ENCODE measurements around the gene KEAP1. TPM values are rescaled to one million over a fixed set of nuclear protein-coding genes. Genes with fewer than 3 reads are reported as not detected.
A peak's percentile ranks its signal among the peaks of the same experiment; 100 is the strongest.

Gene KEAP1
- polyA plus RNA-seq, 3 donors from 2014 or later = 49.2 to 86.9 (median 71.6) TPM

DNA sequence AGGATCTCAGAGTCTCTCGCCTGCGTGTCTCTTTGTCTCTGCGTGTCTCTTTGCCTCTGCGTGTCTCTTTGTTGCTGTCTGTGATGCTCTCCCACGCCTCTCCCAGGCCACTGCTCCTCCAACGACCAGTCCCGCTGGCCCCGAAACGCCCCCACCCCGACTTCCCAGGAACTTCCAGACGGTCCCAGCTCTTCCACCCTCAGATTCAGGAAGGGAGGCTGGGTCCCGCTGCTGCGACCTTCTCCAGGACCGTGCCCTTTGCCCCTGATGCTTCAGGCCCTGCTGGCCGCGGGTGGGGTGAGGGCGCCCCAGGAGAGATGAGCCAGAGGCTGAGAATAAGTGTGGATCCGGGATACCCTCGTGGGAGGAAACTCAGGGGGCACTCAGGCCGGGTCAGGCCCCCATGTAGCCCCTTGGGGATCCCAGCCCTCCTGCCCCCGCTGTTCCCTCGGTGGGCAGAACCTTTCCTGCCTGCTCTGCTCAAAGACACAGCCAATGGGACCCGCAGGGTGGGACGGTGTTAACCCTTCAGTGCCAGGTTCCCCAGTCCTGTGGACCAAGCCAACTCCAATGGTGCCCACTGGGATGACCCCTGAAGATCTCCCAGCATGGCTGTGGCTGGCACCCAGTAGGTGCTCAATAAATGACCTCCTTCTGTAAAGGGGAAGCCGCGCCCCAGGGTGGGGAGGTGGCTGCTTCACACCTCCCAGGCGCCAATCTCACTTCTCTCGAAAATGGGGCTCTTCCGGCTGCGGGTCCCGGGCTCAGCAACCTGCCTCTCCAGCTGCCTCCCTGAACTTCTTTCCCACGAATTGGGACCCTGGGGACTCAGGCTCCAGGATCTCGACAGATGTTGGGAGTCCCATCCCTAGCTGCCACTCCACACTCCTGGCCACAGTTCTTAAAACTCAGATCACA is 15.5 kb upstream of the KEAP1 start:
- peak; percentile 80 to 81 (median 80) for DNase-seq
- H3K4me1 Mint-ChIP-seq = peaks cover 56 to 63% of the 10 kb centered on the region in 2 donors
- no peaks in the 10 kb centered on the region for H3K9me3 Mint-ChIP-seq
- peak overlapping the region; percentile 93 to 100 (median 100) for H3K27ac Mint-ChIP-seq
- H3K36me3 Mint-ChIP-seq = peaks cover 14 to 24% (median 17%) of the 10 kb centered on the region in 3 donors
- H3K27me3 Mint-ChIP-seq (ENCODE audit: low read depth in 3 of 3) = peaks cover 35 to 73% (median 60%) of the 10 kb centered on the region in 3 donors
- H3K4me3 Mint-ChIP-seq = peak overlapping the region; percentile 92 to 99 (median 93)

DNA sequence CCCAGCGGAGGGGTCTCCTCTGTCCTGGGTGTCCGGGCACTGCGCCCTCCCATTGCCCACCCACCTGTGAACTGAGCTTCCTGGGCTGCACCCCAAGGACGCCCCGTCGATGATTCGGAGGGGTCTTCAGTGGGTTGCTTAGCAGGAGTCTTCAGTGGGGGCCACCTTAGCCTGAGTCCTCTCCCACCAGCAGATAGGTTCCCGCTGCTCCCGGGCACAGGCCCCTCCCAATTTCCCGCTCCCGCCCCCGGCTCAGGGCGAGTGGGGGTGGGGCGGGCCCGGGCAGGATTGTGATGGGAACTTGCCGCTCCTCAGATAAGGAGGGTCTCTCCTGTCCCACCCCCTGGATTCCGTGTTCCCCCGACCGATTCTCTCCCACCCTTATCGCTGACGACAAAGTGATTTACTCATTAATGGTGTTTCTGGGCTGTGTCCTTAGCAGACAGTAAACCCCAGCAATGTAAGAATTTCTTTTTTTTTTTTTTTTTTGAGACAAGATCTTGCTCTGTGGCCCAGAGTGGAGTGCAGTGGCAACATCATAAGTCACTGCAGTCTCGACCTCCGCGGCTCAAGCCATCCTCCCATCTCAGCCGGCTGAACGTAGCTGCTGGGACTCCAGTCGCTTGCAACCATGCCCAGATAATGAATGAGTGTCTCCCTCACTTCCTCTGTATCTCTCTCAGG is 14.7 kb upstream of the KEAP1 start:
- Mint-ChIP-seq H3K36me3 (peaks cover 22 to 32% (median 25%) of the 10 kb centered on the region in 3 donors), H3K27ac (peak overlapping the region; percentile 93 to 100 (median 100)), H3K4me1 (peaks cover 56 to 64% of the 10 kb centered on the region in 2 donors), H3K9me3 (no peaks in the 10 kb centered on the region), H3K4me3 (peak overlapping the region; percentile 92 to 99 (median 93)), H3K27me3 (ENCODE audit: low read depth in 3 of 3) (peaks cover 41 to 77% (median 63%) of the 10 kb centered on the region in 3 donors)
- DNase-seq = peak; percentile 70 to 75 (median 75)

DNA sequence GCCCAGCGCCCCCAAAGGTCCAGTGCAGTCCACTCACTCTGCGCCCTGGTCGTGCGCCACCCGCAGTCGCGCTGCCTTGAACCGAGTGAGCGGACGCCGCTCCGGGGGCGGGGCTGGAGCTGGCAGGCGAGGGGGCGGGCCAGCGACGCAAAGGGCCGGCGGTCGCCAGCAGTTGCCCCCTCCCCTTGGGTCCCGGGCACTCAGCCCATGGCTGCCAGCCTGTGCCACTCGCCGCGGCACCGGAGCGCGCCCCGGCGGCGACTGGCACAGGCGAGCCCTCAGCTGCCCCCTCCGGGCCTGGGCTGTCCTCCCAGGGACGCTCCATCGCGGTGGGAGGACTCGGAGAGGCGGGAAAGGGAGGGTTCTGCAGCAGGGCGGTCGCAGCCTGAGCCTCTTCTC is 14.2 kb upstream of the KEAP1 start, which contains the start of gene S1PR5:
Gene S1PR5 (minus strand): TSS at position 87 of the 399 bp plus-strand sequence. CDS start 2,436 bp downstream, outside the sequence.
- peak within 1 kb of the TSS; percentile 98 to 100 (median 100) for H3K27ac Mint-ChIP-seq

DNA sequence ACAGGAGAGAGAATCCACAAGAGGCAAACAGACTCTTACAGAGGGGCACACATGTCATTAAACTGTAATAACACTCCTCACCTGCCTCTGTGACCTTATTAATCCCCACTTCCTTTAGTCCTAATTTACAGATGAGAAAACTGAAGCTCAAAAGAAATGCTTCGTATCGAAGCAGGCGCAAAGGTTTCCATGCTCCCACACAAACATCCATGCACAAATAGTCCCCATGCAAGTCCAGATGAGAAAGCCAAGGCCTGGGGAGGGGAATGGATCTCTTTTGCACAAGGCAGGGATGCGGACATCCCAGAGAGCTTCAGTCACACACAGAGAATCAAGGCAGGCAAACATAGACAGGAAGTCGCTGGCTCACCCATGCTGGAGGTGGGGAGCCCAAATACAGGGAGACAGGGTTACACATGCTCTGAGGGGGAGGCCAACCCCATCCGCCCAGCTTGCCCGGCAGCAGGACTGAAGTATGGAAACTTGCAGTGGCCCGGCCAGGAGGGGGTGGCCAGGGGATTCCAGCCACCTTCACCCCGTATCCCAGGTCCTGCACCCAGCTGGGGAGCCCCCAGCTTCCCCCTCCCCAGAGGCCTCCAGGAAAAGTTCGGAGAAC is 13.6 kb upstream of the KEAP1 start:
- H3K4me3 Mint-ChIP-seq = peak overlapping the region; percentile 90 to 94 (median 93)
- peaks cover 58 to 65% of the 10 kb centered on the region in 2 donors for H3K4me1 Mint-ChIP-seq
- peak; percentile 57 to 60 (median 59) for DNase-seq
- H3K36me3 Mint-ChIP-seq = peaks cover 26 to 34% (median 30%) of the 10 kb centered on the region in 3 donors
- H3K9me3 Mint-ChIP-seq = no peaks in the 10 kb centered on the region
- peak overlapping the region; percentile 96 to 99 (median 98) for H3K27ac Mint-ChIP-seq
- peaks cover 39 to 75% (median 70%) of the 10 kb centered on the region in 3 donors for H3K27me3 Mint-ChIP-seq (ENCODE audit: low read depth in 3 of 3)

More for the DNA sequence above, 14.2 kb upstream of the KEAP1 start, which contains the start of gene S1PR5:
- Mint-ChIP-seq H3K4me1 (peaks cover 59 to 65% of the 10 kb centered on the region in 2 donors), H3K4me3 (peak within 1 kb of the TSS; percentile 92 to 99 (median 93)), H3K9me3 (no peaks in the 10 kb centered on the region), H3K27me3 (ENCODE audit: low read depth in 3 of 3) (peaks cover 42 to 77% (median 67%) of the 10 kb centered on the region in 3 donors), H3K36me3 (peaks cover 26 to 34% (median 26%) of the 10 kb centered on the region in 3 donors)
- DNase-seq = peak; percentile 73 to 78 (median 74)

DNA sequence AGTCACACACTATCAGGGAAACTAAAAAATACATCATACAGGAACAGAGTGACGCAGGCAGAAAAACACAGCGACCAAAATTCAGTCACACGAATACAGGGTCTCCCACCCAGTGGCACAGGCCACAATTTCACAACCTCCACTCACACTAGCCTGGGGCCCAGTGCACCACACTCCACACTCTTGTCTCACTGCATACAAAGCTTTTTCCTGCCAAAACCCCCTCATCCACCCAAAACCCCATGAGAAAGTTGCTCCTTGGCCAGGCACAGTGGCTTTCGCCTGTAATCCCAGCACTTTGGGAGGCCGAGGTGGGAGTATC is 12.9 kb upstream of the KEAP1 start:
- peaks cover 54 to 62% of the 10 kb centered on the region in 2 donors for H3K4me1 Mint-ChIP-seq
- H3K4me3 Mint-ChIP-seq = peak overlapping the region; percentile 90 to 94 (median 93)
- H3K9me3 Mint-ChIP-seq = no peaks in the 10 kb centered on the region
- peak overlapping the region; percentile 96 to 99 (median 98) for H3K27ac Mint-ChIP-seq
- peak; percentile 91 to 93 (median 92) for DNase-seq
- peaks cover 26 to 34% (median 30%) of the 10 kb centered on the region in 3 donors for H3K36me3 Mint-ChIP-seq
- H3K27me3 Mint-ChIP-seq (ENCODE audit: low read depth in 3 of 3) = peaks cover 39 to 74% (median 74%) of the 10 kb centered on the region in 3 donors

DNA sequence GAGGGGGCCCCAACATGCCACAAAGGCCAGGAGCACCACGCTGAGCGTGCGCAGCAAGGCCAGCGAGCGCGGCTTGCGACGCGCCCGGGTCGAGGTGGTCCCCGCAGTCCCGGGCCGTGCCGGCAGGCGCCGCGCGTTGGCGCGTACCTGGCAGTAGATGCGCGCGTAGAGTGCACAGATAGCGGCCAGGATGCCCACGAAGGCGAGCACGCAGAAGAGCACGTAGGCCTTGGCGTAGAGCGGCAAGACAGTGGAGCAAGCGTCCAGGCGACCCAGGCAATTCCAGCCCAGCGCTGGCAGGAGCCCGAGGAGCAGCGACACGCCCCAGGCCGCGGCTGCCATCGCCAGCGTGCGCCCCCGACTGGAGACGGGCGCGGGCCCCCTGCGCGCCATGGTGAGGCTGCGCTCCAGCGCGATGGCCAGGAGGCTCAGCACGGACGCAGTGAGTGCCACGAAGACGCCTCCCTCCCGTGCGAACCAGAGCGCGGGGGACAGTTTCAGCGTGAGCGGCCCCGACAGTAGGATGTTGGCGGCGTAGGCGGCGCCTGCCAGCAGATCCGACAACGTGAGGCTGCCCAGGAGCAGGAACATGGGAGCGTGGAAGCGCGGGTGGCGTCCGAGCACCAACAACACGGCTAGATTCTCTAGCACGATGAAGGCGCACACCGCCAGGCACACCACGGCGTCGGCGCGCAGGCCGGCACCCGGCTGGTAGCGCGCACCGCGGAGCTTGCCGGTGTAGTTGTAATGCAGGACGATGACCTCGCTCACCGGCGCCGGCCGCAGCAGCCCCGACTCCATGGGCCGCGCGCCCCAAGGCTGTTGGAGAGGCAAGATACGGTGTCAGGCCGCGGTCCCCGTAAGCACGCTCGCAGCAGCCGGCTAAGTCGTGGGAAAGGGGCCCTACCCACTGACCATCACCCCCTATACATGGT is 11.3 kb upstream of the KEAP1 start:
- Mint-ChIP-seq H3K9me3 (no peaks in the 10 kb centered on the region), H3K36me3 (peaks cover 26 to 34% (median 30%) of the 10 kb centered on the region in 3 donors), H3K4me3 (peak overlapping the region; percentile 90 to 94 (median 93)), H3K27me3 (ENCODE audit: low read depth in 3 of 3) (peaks cover 39 to 76% (median 72%) of the 10 kb centered on the region in 3 donors), H3K27ac (peak overlapping the region; percentile 96 to 99 (median 98)), H3K4me1 (peaks cover 52 to 61% of the 10 kb centered on the region in 2 donors)
- DNase-seq = peak; percentile 58 to 75 (median 72)

DNA sequence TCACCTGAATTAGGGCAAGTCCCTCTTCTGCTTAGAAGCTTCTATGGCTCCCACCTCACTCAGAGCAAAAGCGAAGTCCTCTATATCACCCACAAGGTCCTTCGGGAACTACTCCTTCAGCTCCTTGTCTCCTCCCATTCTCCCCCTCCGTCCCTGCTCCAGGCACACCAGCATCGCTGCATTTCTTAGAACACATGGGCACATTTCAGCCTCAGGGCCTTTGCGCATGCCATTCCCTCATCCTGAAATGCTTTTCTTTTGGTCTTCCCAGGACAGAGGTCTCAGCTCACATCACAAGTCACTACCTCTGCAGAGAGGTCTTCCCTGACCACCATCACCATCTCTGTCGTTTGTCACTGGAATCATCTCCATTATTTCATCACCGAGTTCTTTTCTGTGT is 10.1 kb upstream of the KEAP1 start:
- Mint-ChIP-seq H3K4me1 (peaks cover 51 to 62% of the 10 kb centered on the region in 2 donors), H3K9me3 (no peaks in the 10 kb centered on the region), H3K27me3 (ENCODE audit: low read depth in 3 of 3) (peaks cover 44 to 78% (median 68%) of the 10 kb centered on the region in 3 donors), H3K27ac (peak overlapping the region; percentile 91 to 98 (median 97)), H3K4me3 (peak overlapping the region; percentile 90 to 94 (median 93)), H3K36me3 (peaks cover 26 to 34% (median 30%) of the 10 kb centered on the region in 3 donors)
- no peak for DNase-seq

DNA sequence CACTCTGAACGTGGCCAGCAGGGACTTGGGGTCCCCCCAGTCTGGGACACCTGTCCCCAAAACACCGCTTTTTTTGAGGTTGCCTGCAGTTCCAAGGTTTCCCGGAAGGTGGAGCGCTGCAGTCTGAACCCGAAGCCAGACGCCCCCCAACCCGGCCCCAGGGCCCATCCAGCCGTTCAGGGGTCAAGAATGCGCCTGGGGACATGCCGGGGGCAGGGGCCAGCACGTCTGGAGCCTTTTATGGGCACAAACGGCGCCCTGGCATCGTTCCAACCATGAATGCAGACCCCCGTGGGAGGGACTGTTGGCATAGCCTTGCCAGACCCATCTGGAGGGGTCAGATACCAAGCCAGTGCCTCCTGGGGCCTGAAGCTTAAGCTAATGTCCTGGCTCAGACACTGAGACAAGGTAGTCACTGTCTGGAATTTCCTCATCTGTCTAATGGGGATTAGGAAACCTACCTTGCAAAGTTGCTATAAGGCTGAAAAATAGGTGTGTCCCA is 7.2 kb upstream of the KEAP1 start:
- peak; percentile 63 to 67 (median 65) for DNase-seq
- Mint-ChIP-seq H3K9me3 (no peaks in the 10 kb centered on the region), H3K27me3 (ENCODE audit: low read depth in 3 of 3) (peaks cover 29 to 56% (median 51%) of the 10 kb centered on the region in 3 donors), H3K27ac (peak overlapping the region; percentile 81 to 98 (median 86)), H3K4me3 (peak overlapping the region; percentile 50 to 74 (median 68)), H3K4me1 (peaks cover 54 to 68% of the 10 kb centered on the region in 2 donors), H3K36me3 (peaks cover 16 to 26% (median 25%) of the 10 kb centered on the region in 3 donors)

DNA sequence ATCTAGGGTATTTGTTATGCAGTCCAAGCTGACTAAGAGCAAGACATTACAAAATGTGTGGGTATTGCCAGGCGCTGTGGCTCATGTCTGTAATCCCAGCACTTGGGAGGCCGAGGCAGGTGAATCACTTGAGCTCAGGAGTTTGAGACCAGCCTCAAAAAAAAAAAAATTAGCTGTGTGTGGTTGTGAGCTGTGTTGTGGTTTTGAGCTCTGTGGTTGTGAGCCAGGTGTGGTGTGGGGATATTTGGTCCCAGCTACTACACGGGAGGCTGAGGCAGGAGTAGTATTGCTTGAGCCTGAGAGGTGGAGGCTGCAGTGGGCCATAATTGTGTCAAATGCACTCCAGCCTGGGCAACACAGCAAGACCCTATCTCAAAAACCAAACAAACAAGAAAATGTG is 5.6 kb upstream of the KEAP1 start:
- Mint-ChIP-seq H3K36me3 (peaks cover 9 to 15% (median 10%) of the 10 kb centered on the region in 3 donors), H3K9me3 (no peaks in the 10 kb centered on the region), H3K27ac (peak overlapping the region; percentile 81 to 98 (median 84)), H3K4me1 (peaks cover 51 to 64% of the 10 kb centered on the region in 2 donors), H3K4me3 (peak overlapping the region in 4 of 5 donors; percentile 48 to 73 (median 59)), H3K27me3 (ENCODE audit: low read depth in 3 of 3) (peaks cover 22 to 42% (median 39%) of the 10 kb centered on the region in 3 donors)
- peak in 1 of 3 donors; percentile 35 for DNase-seq

DNA sequence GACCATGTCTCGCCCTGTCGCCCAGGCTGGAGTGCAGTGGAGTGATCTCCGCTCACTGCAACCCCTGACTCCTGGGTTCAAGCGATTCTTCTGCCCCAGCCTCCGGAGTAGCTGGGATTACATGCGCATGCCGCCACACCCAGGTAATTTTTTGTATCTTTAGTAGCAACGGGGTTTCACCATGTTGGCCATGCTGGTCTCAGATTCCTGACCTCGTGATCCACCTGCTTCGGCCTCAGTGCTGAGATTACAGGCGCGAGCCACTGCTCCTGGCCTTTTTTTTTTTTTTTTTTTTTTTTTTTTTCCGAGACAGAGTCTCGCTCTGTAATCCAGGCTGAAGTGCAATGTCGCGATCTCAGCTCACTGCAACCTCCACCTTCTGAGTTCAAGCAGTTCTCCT is 4.9 kb upstream of the KEAP1 start:
- Mint-ChIP-seq H3K27ac (peak overlapping the region; percentile 13 to 98 (median 60)), H3K4me3 (peak overlapping the region in 1 of 5 donors; percentile 27), H3K4me1 (peaks cover 45 to 61% of the 10 kb centered on the region in 2 donors), H3K27me3 (ENCODE audit: low read depth in 3 of 3) (peaks cover 20 to 39% (median 37%) of the 10 kb centered on the region in 3 donors), H3K36me3 (peaks cover 2 to 8% (median 4%) of the 10 kb centered on the region in 3 donors), H3K9me3 (no peaks in the 10 kb centered on the region)
- DNase-seq = no peak

DNA sequence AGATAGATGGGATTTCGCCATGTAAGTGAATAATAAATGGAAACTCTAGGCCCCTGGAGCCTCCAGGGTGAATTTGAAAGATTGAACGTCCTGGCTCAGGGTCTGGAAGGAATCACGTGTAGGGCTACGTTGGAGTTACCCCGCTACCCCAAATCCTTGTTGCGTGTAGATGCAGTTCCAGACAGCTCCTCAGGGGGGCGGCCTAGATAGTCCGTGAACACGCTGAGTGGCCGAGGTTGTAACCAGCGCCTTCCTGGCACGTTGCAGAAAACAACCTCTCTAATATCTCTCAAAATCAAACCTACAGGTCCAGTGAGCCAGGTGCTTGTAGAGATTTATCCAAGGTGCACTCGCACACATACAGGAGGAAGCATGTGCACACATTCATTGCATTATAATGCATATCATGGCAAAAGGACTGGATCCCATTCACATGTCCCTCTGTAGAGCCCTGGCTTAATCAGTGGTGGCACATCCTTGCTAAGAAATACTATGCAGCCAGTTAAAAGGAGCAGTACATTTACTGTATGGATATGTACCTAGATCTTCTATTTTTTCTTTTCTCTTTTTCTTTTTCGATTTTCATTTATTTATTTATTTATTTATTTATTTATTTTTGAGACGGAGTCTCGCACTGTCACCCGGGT is 2.5 kb upstream of the KEAP1 start:
- H3K4me3 Mint-ChIP-seq = peak overlapping the region; percentile 54 to 77 (median 64)
- no peaks in the 10 kb centered on the region for H3K9me3 Mint-ChIP-seq
- H3K36me3 Mint-ChIP-seq = no peaks in the 10 kb centered on the region
- H3K27me3 Mint-ChIP-seq (ENCODE audit: low read depth in 3 of 3) = peaks cover 20 to 35% (median 29%) of the 10 kb centered on the region in 3 donors
- DNase-seq = peak; percentile 76 to 81 (median 76)
- H3K4me1 Mint-ChIP-seq = peaks cover 44 to 50% of the 10 kb centered on the region in 2 donors
- H3K27ac Mint-ChIP-seq = peak overlapping the region; percentile 68 to 92 (median 85)
